HG02943 (cell line): ENCODE measurements around the gene WDR77.

Experiments used
- ATAC-seq: cut with Tn5 transposase; IDR thresholded peaks from one replicate; pipeline ENCODE4 v1.9.1; 2021; ENCODE audit warnings: mild to moderate bottlenecking, low read depth, moderate library complexity; ENCODE audit not compliant: unreplicated experiment

Gene WDR77

DNA sequence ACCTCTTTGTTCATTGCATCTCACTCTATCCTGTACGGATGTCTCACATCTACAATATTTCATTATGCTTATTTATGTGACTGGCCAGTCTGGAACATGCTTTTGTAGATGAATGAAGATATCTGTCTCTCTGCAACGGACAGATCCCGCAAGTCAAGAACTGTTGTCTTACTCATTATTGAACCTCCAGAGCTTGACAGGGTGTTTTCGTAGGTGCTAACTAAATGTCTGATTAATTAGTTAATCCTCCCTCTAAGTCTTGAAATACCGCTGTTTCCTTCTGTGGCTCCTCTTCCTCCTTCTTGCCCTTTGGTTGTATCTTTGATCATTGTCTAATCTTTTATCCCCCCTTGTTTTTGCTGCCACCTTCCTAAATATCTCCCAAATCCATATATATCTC, 21.5 kb upstream of the WDR77 start:
- no peak for ATAC-seq

- no peak for ATAC-seq
Measured at GRCh38 chr1:111469539-111469938, 20.5 kb upstream of the WDR77 start.

GRCh38 chr1:111468717-111469100, 19.7 kb upstream of the WDR77 start:
- no peak for ATAC-seq

- no peak for ATAC-seq
Measured at GRCh38 chr1:111467865-111468716, 19.0 kb upstream of the WDR77 start.

DNA sequence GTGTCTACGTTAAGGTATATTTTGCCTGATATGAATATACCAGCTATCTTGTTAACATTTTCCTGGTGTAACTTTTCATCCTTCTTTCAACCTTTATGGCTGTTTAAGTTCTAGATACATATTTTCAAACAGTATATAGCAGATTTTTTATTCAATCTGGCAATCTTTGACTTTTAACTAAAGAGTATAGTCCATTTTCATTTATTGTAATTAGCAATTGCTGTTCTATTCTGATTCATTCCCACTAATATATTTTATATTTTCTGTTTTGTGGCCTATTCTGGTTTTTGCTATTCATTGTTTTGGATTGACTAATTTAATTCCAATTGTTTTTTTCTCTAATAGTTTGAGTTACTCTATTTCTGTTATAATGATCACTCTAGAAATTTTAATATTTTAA, 17.4 kb upstream of the WDR77 start:
- no peak for ATAC-seq

- no peak for ATAC-seq
Measured at GRCh38 chr1:111465754-111466153, 16.7 kb upstream of the WDR77 start.

- ATAC-seq = no peak
Measured at GRCh38 chr1:111463029-111463683, 14.1 kb upstream of the WDR77 start.

- no peak for ATAC-seq
Measured at GRCh38 chr1:111462370-111463028, 13.4 kb upstream of the WDR77 start.

DNA sequence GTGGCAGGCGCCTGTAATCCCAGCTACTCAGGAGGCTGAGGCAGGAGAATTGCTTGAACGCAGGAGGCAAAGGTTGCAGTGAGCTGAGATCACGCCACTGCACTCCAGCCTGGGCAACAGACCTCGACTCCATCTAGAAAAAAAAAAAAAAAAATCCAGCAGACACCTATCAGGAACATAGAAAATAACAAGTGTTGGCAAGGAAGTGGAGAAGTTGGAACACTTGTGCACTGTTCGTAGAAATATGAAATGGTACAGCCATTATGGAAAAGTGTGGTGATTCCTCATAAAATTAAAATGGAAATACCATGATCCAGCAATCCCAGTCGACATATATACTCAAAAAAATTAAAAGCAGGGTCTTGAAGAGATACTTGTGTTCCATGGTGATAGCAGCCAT, 12.7 kb upstream of the WDR77 start:
- ATAC-seq = no peak

GRCh38 chr1:111455642-111456031, 6.6 kb upstream of the WDR77 start:
- no peak for ATAC-seq

DNA sequence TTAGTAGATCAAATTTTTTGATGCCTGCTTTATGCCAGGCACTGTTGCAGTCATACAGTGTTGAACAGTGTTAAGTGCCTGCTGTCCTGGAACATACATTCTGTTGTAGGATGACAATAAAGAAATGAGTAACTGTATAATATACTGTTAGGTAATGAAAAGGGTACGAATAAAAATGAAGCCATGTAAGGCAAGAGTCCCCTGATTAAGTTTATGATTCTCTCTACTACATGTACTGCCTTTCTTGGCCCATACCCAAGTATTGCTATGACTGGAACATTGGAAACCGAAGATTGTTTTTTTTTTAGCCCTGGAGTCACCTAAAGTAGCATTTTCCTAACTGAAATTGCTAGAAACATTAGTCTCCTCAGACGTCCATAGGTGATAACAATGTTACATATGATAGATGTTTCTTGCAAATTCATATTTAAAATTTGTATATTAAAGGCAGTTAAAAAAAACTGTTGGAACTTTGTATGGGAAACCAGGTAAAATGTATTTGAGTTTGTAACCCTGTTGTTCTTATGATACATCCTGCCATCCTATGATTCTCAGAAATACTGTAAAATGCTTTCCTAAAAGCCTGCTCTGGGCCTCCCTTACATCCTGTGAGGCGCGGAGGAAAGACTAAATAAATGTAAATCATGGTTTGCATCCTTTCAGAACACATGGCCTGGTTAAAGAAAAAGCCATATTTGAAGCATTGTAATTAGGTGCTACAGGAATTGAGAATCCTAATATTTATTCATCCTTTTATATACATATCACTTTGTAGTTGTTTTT, 6.0 kb upstream of the WDR77 start:
- ATAC-seq = no peak

DNA sequence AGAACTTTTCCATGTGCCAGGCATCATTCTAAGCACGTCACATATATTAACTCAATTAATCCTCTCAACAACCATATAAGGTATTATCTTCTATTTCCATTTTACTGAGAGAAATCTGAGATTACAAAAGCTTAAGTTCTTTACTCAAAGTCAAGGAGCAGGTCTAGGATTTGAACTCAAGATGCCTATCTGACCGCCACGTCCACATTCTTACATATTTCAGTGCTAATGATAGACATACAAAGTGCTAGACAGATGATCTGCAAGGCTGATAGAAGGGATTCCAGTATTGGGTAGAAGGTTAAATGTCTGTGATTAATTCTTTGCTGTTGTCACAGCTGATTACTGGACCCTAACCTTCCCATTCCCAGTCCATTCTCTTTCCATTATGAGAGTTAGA, 4.7 kb upstream of the WDR77 start:
- no peak for ATAC-seq

DNA sequence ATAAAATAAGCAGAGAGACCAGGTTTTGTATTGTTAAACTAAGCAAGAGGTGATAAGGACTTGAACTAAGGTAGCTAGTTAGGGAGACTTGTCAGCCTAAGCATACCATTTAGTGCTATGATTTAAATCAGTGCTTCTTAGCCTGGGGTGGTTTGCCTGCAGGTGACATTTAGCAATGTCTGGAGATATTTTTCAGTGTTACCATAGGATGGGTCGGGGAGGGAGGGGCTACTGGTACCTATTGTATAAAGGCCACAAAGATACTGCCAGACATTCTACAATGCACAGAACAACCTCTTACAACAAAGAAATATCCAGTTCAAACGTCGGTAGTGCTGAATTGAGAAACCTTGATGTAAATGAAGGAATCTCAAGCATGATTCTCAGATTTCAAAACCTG, 3.5 kb upstream of the WDR77 start:
- ATAC-seq = no peak

DNA sequence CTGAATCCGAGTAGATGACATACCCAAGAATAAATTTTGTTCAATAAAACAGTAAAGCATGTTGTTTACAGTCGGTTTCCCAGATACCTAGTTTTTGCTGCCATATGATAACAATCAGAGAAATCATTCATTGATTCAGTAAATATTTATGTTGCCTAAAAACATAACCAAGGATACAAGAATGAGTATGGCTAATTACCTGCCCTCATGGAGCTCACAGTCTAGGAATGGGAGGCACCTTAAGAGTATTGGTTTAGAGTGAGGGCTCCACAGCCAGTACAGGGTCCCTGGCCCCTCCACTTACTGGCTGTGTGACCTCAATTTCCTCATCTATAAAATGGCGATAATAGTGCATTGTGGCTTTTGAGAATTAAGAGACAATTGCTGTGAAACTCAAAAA, 1.1 kb upstream of the WDR77 start:
- ATAC-seq = no peak

- no peak for ATAC-seq
Measured at GRCh38 chr1:111449703-111450017, 604 bp upstream of the WDR77 start.

DNA sequence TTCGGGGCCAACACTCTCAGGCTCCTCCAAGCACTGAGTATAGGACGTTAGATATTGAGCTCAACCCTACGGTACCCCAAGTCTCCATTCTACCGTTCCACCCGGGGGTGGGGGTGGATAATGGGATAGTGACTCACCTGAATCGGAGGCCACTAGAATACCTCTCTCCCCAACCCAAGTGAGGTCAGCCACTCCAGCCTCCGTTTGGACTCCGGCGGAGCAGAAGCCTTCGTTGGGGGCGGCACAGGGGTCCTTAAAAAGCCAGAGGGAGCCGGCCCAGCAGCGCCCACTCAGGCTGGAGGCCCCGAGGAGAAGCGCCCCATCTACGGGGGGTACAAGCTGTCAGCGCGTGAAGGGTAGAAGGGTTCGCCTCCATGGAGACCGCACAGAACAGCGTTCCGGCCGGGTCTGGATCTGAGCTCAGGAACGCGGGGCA, 556 bp downstream of the WDR77 start:
- ATAC-seq = peak; percentile 23

GRCh38 chr1:111446967-111447892, 1.8 kb downstream of the WDR77 start:
- no peak for ATAC-seq

- no peak for ATAC-seq
Measured at GRCh38 chr1:111446546-111446945, 2.5 kb downstream of the WDR77 start.

- no peak for ATAC-seq
Measured at GRCh38 chr1:111444031-111444430, 5.0 kb downstream of the WDR77 start.

GRCh38 chr1:111442457-111442856, 6.6 kb downstream of the WDR77 start:
- ATAC-seq = no peak
